Renal cortical epithelial cell (primary cell): ENCODE measurements around the gene PRDM5. TPM values are rescaled to one million over a fixed set of nuclear protein-coding genes. Genes with fewer than 3 reads are reported as not detected.
A peak's percentile ranks its signal among the peaks of the same experiment; 100 is the strongest.
"Not testable (repeated sequence)": the region's sequence is repeated elsewhere in the genome, so short reads cannot be mapped to it uniquely, and the experiment has no call there.

ENCODE experiments used
- DNase-seq: peaks from one replicate; pipeline ENCODE4 v3.0.0-alpha.2; 2011; ENCODE audit warnings: low read depth
- total RNA-seq: library from RNA; depleted of rRNA; stranded (reverse); fragments of >200 nt; gene quantifications from 2 replicates; pipeline ENCODE4 v1.2.3, GENCODE V29; 2014

PRDM5 gene
- total RNA-seq, 1 donor from 2014 or later: 9.8 TPM

DNA sequence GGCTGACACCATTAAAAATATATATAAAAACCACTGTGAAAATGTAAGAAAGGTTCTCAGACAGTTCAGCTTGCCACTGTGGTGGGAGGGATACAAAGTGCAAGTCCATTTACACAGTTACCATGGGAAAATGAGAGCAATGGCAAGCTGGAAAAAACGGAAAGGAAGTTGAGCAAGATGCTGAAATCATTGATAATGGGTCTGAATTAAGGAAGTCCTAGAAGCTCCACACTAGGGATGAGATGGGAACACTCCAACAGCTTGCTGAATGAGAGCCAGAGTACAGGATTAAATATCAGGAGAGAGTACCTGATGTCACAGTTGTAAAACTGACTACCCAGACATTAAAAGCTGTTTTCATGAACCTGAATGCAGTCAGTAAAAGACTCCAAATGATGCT, 218.6 kb downstream of the PRDM5 start:
- no peak for DNase-seq

DNA sequence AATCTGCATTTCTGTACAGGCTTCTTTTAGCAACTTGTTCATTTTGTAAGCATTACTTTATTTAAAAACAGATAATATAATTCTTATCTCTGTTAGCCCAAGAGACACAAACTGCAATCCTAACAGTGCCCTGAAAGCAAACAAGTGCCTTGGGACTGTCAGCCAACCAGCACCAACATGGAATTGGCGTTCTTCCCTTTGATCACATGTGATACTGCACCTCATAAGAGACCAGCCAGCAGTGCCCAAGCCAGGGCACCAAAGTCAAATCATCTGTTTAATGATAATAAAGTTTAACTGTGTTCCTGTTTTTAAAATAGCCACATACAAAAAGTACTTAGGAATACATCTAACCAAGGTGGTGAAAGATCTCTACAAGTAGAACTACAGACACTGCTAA, 223.2 kb downstream of the PRDM5 start:
- DNase-seq: no peak

DNA sequence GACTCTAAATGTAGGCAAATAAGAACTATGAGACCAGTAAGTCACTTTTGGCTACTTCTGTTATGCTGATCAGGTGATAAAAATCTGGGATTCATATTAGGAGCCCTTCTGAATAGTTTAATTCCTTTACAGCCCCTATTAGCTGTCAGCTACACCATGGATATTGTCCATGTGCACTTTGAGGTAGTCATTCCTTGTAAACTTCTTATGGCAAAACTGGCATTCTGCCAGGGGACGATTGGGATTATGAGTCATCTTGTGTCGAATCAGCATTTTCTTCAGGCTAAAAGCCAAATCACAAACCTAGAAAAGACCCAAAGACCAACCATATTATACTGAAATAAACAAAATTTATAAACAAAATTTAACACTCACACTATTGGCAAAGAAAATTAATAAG, 227.6 kb downstream of the PRDM5 start:
- peak; percentile 81 for DNase-seq

DNA sequence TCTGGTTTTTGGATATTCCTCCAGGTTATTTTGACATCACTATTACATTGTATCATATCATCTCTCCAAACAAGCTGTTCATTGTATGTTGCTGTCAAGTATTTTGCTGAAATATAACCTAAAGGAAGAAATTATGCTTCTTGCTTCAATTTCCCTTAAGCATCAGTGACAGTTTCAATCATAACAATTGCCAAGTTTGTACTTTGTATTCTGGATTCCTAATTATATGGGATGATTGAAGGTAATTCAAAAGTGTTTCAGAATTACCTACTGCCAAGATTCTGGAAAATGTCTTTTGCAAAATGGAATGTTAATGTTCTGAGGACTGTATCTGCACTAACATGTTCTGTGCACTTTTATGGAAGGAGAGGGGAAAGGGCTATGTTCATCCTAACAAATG, 228.7 kb downstream of the PRDM5 start:
- no peak for DNase-seq

DNA sequence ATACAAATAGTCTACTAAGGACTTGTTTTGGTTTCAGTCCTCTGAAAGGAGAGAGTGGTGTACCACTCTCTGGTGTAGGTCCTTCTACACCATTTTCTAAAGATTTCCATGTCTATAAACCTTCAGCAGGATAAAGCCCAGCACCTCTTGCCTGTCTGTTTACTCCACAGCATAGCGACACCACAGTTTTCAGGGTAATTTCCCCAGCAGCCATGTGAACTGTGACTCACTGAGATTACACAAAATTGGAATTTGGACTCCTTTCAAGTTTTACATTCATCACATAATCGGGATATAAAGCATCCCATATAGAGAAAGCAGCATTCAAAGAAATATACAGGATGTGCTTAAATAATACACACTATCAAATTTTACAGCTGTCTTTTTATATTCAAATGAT, 229.6 kb downstream of the PRDM5 start:
- DNase-seq: peak; percentile 92

DNA sequence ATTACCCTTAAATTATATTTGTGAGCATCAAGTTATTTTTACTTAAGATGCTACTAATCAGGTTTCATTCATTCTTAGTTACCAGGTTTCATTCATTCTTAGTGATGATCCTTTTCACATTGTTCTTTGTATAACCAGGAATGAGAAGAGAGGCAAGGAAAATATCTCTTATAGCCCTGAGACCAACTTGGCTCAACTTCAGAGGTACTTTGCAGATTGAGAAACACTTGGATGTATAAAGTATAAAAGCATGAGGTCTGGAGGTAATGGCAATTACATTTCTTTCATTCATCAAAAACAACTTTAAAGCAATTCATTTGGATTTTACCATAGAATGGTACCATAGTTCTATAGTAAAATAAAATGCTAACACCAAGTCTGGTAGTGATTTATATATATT, 231.0 kb downstream of the PRDM5 start:
- peak; percentile 16 for DNase-seq

DNA sequence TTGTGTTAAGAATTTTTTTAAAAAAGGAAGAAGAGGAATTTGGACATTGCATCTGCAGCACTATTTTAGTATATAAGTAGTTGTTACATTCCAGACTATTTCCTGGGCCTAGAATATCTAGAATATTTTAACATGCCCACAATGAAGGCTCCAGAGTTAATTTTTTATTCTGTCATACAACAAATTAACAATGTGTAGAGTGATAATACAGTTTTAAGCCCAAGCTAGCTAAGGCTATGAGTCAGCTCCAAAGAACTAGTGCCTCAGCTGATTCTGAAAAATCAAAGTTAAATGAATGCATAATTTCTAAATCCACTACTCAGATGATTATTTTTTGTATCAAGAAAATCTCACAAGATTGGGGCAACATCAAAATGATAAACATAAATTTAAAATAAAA, 231.4 kb downstream of the PRDM5 start:
- DNase-seq: peak; percentile 31

DNA sequence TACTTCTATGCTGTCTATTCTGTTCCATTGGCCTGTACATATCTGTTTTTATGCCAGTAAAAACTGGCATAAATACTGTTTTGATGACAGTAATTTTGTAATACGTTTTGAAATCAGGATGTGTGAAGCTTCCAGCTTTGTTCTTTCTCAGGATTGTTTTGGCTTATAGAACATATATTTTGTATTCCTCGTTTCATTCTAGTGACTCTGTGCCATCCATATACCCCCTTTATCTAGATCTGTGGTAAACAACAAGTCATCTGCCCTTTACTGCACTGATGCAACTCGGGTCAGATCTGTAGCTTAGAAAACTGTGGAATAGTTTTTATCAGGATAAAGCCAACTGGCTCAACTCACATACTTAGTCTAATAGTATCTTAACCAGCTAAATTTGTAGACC, 233.7 kb downstream of the PRDM5 start:
- DNase-seq: no peak

DNA sequence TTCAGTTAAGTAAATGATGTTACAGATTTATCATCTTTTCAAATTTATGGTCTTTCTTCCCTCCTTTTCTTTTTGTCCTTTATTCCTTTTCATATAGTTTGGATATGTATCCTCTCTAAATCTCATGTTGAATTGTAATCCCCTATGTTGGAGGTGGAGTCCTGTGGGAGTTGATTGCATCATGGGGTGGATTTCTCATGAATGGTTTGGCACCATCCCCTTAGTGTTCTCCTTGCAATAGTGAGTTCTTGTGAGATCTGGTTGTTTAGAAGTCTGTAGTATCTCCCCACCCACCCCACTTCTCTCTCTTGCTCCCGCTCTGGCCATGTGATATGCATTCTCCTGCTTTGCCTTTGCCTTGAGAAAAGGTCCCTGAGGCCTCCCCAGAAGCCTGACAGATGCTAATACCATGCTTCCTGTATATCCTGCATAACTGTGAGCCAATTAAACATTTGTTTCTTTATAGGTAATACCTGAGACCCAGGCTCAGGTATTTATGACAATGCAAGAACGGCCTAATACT, 236.7 kb downstream of the PRDM5 start:
- DNase-seq: peak; percentile 46

DNA sequence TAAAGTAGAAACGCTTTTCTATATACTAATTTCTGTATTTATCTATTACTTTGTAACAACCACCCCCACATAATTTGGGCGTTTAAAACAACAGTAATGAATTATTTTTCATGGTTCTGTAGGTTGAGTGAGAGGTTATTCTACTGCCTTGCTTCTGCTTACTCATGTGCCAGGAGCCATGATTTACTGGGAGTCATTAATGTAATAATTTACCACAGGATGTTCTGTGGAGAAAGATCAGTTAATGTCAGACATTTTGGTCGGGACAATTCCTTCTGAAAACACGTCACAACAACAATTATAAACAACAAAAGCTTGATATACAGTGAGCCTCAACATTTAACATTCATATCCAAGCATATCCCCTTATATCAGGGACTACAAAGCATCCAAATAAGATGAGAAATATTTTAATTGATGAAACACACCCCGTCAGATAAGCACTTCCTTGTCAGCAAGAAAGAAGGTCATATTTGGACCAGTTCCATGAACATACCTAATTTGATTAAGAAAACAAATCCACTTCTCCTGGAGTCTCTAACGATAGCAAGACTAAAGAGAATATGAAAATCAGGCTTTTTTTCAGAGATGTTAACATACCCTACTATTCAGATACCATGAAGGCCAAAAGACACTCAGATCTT, 238.5 kb downstream of the PRDM5 start:
- peak; percentile 69 for DNase-seq

DNA sequence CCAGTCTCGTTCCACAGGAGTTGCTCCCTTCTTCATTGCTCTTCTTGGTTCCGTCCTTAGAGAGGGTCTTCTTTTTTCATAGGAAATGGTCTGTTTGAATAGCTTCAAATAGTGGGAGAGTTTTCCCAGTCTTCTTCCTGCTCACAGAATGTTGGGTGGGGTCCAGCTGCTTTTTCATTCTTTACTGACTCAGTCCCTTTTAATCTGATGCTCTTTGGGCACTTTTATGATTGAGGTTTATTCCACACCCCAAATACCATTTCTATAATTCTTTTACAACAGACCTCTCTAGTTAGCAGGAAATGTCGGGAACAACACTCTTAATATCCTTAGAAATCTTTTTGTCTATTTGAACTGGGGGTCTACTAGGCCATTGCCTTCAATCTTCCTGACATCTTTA, 239.5 kb downstream of the PRDM5 start:
- no peak for DNase-seq

DNA sequence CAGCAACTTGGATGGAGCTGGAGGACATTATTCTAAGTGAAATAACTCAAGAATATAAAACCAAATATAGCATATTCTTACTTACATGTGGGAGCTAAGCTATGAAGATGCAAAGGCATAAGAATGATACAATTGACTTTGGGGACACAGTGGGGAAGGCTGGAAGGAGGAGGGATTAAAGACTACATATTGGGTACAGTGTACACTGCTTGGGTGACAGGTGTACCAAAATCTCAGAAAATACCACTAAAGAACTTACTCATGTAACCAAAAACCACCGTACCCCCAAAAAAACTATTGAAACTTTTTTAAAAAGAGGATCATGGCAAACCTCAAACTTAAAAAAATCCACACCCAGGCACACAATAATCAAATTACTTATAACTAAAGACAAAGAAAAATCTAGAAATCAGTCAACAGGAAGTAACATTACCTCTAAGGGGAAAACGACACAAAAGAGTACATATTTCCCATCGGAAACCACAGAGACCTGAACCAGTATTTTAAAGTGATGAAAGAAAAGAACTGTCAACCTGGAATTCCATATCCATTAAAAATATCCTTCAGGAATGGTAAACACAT, 241.8 kb downstream of the PRDM5 start:
- no peak for DNase-seq

DNA sequence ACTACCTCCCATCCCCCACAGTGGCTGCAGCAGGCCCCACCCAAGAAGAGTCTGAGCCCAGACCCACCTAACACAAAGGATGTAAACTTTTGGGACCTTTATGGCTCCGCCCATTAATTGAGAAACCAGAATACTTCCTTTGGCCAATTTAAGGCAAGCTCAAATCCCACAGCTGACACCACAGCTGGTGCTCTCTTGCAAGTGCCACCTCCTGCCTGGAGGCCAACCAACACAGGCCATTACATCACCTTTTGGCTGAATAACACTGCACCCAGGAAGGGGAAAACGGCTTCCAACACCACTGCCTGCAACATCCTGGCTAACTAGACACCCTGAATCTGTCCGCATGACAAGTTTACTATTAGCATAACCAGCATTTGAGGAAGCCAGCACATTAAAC, 248.8 kb downstream of the PRDM5 start:
- no peak for DNase-seq

DNA sequence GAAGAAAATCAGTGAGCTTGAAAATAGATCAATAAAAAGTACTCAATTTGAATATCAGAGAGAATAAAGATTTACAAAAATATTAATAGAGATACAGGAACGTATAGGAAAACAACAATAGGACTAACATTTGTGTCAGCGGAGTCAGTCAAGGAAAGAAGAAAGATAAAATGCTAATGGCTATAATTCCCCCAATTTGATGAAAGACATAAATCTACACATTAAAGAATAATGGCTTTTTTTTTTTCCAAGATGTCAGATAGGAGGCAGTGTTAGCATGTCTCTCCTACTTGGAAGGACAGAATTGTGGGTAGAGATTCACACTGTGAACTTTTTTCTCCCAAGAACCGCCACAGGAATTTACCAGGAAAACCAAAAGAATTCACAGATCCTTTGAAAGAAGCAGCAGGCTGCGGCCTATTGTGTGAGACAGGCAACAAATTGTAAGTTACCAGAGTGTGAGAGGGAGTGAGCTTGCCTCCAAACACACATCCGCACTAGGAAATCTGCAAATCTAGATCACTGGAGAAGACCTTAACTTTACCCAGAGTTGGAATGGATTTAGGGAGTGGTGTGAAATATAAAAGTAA, 249.9 kb downstream of the PRDM5 start:
- DNase-seq: peak; percentile 6

DNA sequence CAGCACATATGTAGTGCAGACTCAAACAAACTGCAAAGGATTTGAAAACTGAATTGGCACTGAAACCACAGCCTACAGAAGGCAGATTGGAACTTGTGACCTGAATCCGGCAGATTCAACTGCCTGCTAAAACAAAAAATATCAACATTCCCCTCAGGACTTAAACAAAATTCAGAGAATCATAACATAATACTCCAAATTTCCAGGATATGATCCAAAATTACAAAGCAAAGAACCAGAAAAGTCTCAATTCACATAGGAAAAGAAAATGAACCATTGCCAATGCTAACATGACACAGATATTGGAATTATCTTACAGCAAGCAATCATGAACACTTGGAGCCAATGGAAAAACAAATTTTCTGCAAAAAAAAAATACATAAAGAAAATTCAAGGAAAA, 250.4 kb downstream of the PRDM5 start:
- no peak for DNase-seq

DNA sequence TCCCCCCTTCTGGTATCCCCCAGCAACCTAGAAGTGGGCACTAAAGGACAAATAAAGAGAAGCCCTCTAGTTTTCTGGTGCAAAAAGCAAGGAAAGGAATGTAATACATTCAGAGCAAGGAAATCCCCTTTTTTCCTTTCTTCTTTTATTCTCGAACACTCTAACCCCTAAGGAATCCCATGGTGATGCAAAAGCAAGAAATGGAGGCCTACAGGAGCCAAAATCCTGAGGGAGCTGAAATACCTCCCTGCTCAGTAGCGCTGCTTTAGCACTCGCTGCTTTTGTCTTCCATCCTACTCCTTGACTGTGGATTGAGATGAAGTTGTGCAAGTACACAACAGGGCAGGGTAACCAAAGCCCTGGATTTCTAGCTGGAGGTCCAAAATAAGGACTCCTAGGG, 251.0 kb downstream of the PRDM5 start:
- DNase-seq: no peak

DNA sequence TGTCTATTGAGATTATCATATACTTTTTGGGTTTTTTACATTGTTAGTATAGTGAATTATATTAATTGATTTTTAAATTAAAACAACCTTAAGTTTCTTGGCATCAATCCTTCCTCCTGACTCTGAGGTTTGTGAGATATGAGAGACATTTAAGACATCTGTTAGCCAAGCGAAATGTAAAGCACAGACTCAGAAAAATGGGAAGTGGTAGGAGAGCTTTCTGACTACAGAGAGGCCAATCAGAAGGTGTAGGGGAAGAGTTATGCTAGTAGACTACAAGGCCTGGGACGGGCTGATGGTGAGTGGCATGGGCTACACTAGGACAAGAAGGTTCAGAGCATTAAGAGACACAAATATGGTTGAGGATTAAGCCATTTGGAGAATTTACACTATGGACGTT, 255.4 kb downstream of the PRDM5 start:
- DNase-seq: no peak

DNA sequence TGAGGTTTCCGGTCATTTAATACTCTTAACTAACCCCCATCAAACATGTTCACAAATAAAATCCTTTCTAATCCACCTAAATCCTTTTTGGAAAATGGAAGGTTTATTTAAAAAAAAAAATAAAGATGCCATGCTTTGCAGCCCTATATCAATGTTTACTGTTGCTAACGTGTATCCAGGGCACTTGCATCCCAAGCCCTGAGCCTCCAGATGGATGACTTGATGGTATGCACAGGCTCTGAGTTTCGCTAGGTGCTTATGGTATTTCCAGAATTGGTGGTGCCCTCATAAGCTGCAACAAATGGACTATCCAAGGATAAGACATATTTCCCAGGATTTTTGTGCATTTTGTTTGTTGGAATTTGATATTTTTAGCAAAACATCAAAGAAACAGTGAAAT, 257.7 kb downstream of the PRDM5 start:
- DNase-seq: no peak

DNA sequence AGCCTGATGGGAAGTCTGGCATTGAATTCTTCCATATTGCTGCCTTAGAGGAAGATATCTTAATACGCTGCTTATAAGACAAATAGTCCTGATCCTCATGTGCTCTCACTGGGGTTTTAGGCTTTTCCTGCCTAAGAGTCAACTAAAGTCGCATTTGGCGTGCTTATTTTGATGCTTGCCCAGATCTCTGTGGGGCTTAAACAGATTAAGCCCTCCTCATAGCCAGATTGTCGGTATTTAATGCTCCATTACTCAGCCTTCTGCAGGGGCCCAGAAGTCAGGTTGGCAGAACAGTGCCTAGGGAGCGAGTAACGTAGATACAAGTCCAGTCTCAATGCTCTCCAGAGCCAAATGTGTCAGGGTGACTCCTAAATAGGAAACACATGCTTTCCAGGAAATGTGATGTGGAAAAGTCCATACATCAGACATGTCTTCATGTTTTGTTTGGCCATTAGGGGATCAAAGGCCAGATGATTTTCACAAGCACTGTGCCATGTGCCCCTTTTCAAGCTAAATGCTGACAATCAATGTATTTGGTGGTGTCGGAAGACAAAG, 262.8 kb downstream of the PRDM5 start:
- no peak for DNase-seq

DNA sequence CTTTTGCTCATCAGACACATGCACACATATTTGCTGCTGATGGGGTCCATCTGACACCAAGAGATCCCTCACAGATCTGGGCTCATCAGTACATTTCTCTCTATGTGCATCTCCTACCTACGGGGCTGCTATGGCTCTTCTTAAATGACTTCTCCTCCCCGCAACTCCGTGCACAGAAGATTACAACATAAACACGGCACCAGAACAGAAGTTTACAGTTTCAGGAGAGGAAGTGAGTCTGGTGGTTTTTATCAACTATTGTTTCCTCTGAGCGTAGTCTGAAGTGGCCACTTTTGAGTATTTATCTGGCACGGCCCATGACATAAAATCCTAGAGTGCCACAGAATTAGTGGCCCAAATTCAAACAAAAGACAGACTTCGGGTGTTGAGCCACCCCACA, 263.8 kb downstream of the PRDM5 start:
- DNase-seq: no peak

DNA sequence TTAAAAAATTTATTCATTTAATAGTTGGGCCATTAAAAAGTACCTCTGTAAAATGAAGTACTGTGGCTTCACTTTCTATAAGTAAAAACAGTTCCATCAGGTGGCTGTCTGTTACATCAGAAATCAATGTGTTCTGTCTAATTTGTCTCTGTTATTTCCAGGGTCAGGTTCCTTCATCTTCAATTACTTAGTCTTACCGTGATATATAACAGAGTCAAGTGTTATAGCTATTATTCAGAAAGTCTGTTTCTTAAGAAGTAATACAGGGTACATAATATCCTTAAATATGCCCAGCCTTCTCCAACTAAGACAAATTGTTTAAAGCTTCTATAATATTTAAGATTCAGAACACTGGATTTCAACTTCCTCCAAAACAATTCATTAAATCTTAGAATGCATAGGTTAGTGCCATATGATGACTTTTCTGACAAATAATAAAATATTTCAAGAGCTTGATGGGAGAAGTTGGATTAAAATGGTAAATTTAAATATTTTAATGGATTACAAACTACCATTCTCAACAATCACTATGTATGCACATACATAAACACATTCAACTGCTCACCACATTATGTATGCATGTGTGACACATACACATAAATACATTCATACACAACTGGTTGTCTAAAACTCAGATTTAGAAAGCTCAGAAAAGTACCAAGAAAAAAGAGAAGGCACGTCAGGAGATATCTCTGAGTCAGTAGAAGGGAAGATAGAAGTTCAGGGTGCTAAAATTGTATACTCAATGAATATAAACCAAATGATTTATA, 268.5 kb downstream of the PRDM5 start:
- DNase-seq: no peak

DNA sequence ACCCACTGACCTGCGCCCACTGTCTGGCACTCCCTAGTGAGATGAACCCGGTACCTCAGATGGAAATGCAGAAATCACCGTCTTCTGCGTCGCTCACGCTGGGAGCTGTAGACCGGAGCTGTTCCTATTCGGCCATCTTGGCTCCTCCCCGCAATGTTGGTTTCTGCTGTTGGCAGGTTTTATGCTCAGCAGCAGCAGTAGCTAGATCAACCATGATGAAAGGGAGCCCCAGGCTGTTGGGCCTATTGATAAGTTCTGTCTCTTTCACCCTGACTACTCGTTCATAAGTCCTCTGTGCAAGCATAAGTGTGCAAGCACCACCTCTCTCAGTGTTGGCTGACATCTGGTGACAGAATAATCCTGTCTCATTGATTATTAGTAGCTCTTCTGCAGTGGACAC, 274.2 kb downstream of the PRDM5 start:
- DNase-seq: not testable (repeated sequence)
